Measurements from ENCODE around the gene SRSF7.

Gene SRSF7

GRCh38 chr2:38700113-38700785 lies 50.9 kb downstream of the SRSF7 start:
- no peak for DNase-seq

- no peak for DNase-seq
These were observed 52.6 kb downstream of the SRSF7 start for GRCh38 chr2:38698467-38699003.

- no peak for DNase-seq
These were observed 53.9 kb downstream of the SRSF7 start for GRCh38 chr2:38697116-38697840.

All from fibroblast of skin of right biceps (primary cell).